ENCODE data around the gene RDH11.

- TF ChIP-seq, protein P1, sequence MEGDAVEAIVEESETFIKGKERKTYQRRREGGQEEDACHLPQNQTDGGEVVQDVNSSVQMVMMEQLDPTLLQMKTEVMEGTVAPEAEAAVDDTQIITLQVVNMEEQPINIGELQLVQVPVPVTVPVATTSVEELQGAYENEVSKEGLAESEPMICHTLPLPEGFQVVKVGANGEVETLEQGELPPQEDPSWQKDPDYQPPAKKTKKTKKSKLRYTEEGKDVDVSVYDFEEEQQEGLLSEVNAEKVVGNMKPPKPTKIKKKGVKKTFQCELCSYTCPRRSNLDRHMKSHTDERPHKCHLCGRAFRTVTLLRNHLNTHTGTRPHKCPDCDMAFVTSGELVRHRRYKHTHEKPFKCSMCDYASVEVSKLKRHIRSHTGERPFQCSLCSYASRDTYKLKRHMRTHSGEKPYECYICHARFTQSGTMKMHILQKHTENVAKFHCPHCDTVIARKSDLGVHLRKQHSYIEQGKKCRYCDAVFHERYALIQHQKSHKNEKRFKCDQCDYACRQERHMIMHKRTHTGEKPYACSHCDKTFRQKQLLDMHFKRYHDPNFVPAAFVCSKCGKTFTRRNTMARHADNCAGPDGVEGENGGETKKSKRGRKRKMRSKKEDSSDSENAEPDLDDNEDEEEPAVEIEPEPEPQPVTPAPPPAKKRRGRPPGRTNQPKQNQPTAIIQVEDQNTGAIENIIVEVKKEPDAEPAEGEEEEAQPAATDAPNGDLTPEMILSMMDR (conservative IDR thresholded peaks at IDR 0.05), result no peak
- TF ChIP-seq ZFX (IDR thresholded peaks at IDR 0.05), result no peak
These were observed 9.6 kb upstream of the RDH11 start for GRCh38 chr14:67705211-67705610.

Data from C4-2B (cell line).